ENCODE results near the gene GEMIN8. TPM values are rescaled to one million over a fixed set of nuclear protein-coding genes. Genes with fewer than 3 reads are reported as not detected.

Gene GEMIN8
- total RNA-seq, 1 experiment from 2014 or later: 26.8 TPM

GRCh38 chrX:14017399-14017798 is 12.3 kb downstream of the GEMIN8 start:
- DNase-seq (ENCODE audit: extremely low read depth, low read depth): no peak

DNA sequence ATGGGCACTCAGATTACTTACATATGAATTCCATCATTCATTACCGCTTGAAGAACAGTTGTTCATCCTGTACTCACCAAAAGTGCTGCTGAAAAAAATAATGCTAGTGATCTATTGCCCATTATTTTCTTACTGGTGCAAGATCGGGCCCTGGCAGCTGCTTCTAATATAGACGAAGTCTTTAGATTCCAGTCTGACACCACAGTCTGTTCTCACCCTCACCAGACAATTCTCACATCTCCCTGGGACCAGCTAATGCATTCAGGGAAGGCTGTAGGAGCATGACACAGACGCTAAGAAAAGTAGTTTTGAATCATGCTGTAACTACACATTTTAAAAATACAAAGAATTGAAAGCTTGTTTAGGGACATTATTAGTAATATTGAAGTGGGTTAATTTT is 13.8 kb downstream of the GEMIN8 start:
- no peak for DNase-seq (ENCODE audit: extremely low read depth, low read depth)

GRCh38 chrX:14015294-14015693 is 14.4 kb downstream of the GEMIN8 start:
- no peak for DNase-seq (ENCODE audit: extremely low read depth, low read depth)

- no peak for DNase-seq (ENCODE audit: extremely low read depth, low read depth)
Observed at GRCh38 chrX:14014526-14014925, 15.2 kb downstream of the GEMIN8 start.

- no peak for DNase-seq (ENCODE audit: extremely low read depth, low read depth)
Observed at GRCh38 chrX:14013054-14013453, 16.6 kb downstream of the GEMIN8 start.

DNA sequence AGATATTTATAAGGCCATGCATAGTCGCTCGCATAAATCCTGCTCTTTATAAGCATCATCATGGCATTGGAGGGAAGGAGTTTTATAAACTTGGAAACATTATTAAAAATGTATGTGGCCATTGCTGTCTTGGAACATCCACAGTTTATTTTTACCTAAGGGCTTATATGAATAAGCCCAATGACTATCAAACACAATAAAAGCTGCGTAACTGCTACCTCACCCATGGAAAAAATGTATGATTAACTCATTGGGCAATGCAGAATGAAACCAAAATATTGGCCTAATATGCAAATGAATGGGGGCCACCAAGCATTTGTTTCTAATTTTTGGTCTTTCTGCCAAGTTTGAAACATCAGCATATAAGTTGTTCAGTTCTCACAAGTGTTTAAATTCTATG is 19.1 kb downstream of the GEMIN8 start:
- DNase-seq (ENCODE audit: extremely low read depth, low read depth): no peak

DNA sequence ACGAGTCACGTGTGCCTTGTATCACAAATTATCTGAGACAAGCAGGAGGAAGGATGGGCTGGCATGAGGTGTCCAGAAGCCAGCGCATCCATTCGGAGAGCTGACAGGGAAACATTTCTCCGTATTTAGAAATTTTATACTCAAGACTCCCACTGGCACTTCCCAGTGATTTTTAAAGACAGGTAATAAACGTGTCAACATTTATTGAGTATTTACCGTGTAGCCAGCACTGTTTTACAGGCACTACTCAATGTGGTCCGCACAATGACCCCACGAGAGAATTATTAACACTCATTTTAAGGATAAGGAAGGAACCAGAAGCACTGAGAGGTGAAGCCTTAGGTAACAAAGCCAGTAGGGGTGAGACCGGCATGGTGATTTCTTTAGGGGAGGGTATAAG is 23.2 kb downstream of the GEMIN8 start:
- DNase-seq (ENCODE audit: extremely low read depth, low read depth): no peak

DNA sequence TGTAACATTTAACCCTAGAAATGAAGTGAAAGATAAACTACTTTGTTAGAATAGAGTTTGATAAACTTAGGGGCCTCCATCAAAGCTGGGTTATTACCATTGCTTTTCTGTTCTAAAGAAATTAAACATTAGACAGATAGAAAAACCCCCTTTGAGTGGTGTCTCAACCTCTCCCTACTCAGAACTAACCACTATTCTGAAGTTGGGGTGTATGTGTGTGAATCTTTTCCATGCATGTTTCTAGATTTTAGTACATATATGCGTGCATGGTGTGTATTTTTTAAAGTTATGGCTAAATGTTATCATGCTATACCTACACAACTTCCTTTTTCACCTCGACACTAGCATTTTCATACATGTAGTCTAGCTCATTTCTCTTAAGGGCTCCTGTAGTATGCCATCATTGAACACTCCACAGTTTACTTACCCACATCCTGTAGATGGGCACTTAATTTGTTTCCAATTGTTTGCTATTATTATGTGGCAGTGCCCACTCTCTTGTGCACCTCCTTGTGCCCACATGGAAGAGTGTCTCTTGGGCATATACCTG is 25.7 kb downstream of the GEMIN8 start:
- no peak for DNase-seq (ENCODE audit: extremely low read depth, low read depth)

DNA sequence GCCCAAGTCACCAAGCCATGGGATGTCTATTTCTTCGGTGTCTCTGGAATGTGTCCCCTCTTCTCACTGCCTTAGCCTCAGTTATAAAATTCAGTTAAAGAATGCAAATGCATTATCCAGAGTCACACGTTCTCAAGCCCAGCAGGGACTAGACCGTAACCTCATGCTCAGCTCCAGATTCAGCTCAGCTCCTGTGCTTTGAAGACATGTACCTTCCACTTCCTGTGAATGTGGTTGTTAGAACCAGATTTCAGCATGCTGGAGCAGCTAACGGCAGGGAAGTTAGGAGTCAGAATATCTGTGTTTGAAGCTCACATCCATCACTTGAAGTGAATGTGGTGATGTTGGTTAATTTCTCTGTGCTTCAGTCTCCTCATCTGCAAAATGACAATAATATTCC is 26.7 kb downstream of the GEMIN8 start:
- no peak for DNase-seq (ENCODE audit: extremely low read depth, low read depth)

- DNase-seq (ENCODE audit: extremely low read depth, low read depth): no peak
Observed at GRCh38 chrX:13996650-13997049, 33.0 kb downstream of the GEMIN8 start.

DNA sequence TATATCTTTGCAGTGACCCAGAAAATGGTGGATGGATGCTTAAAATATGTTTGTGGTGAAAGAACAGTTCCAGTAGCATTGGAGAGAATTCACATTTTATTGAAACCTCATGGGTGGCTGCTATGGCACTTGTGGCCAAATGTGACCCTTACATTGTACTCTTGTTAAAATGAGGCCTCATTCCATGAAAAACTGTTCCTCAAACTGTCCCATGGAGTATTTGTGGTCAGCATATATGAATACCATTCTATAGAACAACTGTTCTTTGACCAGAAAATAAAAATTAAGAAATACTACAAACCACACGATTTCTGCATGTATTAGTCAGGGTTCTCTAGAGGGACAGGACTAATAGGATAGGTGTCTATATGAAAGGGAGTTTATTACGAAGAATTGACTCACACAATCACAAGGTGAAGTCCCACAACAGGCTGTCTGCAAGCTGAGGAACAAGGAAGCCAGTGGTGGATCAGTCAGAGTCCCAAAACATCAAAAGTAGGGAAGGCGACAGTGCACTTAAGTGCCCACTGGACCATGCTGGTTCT is 35.1 kb downstream of the GEMIN8 start:
- DNase-seq (ENCODE audit: extremely low read depth, low read depth): no peak

GRCh38 chrX:13994104-13994503 is 35.6 kb downstream of the GEMIN8 start:
- no peak for DNase-seq (ENCODE audit: extremely low read depth, low read depth)

DNA sequence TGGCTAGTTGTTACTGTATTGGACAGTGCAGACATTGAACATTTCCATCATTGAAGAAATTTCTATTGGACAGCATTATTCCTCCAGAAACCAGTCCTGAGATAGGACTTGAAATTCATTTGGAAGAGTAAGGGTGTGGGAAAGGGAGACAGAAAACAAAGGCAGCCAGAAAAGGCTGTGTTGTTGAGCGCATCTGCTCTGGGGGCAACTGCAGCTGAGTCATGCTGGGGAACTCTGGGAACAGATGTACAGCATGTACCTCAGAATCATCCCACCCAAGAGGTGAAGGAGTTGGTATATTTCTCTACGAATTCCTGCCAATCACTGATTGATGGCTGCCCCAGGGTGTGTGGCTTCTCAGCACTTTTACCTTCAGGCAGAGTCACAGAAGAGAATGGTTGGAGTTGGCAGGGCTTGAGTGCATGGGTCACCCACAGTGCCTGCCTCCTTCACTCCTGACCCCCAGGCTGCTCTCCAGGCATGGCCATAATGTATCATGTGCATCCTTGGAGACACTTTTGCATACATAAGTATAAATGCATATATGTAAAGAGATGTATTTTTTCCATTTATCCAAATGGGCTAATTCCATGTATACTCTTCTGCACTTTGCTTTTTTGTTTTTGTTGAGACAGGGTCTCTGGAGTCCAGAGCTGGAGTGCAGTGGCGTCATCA is 39.4 kb downstream of the GEMIN8 start:
- DNase-seq (ENCODE audit: extremely low read depth, low read depth): no peak

DNA sequence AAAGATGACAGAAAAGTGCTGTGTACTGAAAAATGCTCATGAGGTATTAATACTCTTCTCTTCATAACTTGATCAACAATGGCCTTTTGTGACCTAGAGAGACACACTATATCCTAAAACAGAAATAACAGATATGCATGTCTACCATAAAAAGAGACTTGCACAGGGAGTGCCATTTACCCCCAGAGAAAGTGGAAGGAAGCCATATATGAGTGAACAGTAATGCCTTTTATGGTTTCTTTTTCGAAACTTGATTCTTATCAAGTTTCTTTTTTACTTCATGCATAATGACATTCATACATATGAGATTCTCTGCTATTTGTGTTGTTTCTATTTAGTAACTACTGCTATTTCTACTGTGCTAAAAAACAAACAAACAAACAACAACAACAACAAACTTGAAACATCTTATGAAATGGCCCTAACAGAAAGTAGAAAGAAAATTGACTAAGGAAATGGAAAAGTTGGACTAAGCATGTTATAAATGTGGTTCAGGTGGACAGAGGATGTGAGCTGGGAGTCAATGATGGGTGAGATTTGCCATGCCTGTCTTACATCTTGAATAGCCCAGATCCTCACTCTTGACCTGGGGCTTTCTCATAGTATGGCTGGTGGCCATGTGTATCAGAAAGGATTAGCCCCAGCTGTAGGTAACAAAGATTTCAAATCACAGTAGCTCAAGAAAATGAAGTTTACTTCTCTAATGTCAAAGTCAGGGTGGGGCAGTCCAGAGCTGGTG is 43.8 kb downstream of the GEMIN8 start:
- no peak for DNase-seq (ENCODE audit: extremely low read depth, low read depth)

DNA sequence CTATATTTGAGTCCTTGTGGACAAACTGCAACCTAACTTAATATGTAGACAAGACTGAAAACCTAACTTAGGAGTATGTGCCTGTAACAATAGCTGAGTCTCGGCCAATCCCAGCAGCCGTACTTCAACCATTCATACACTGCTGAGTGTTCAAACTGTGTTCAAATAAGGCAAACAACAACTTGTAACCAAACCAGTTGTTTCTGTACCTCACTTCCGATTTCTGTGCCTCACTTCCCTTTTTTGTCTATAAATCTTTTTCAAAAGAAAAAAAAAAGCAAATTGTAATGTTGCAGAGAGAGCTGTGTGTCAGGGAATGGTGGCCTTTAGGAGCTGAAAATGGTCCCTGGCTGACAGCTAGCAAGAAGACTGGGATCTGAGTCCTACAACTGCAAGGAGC is 46.0 kb downstream of the GEMIN8 start:
- DNase-seq (ENCODE audit: extremely low read depth, low read depth): no peak

- DNase-seq (ENCODE audit: extremely low read depth, low read depth): no peak
Observed at GRCh38 chrX:13968198-13968597, 61.5 kb downstream of the GEMIN8 start.

DNA sequence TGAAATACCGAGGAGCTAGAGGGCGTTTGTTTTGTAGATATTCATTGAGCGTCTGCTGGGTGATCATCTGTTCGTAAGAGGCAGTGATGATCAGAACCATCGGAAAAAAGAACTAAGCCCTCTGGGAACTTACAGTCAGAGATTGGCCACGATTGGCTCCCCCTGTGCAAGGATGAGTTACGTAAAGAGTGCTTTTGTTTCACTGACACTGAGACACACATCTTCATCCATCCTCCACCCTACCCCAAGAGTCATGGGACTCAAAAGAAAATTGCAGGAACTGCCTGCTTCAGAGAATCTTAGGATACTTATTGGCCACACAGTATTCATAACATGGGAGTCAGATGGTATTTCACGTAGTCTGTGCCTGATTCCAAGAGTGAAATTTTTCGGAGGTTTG is 62.1 kb downstream of the GEMIN8 start:
- DNase-seq (ENCODE audit: extremely low read depth, low read depth): no peak

GRCh38 chrX:13966793-13967125 is 62.9 kb downstream of the GEMIN8 start:
- DNase-seq (ENCODE audit: extremely low read depth, low read depth): no peak

GRCh38 chrX:13966071-13966792 is 63.5 kb downstream of the GEMIN8 start:
- DNase-seq (ENCODE audit: extremely low read depth, low read depth): no peak

GRCh38 chrX:13965531-13965930 is 64.2 kb downstream of the GEMIN8 start:
- DNase-seq (ENCODE audit: extremely low read depth, low read depth): no peak

DNA sequence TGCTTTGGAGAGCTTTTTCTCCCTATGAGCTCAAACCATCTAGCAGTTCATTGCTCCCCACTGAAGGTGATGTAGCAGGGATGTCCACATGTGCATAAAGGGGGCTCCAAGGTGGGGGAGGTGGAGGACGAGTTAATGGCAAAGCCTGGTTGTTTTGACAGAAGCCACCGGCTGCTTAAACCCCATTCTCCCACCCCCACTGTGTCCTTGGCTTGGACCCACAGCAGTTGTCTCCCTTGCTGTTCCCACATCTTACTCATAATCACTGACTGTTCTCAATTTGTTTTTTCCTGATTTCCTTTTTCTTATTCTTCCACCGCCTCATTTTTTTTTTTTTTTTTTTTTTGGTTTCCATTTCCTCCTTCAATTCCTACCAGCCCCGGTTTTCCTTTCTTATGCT is 72.7 kb downstream of the GEMIN8 start:
- DNase-seq (ENCODE audit: extremely low read depth, low read depth): no peak
